ENCODE measurements around the gene CWC27. TPM values are rescaled to one million over a fixed set of nuclear protein-coding genes. Genes with fewer than 3 reads are reported as not detected.

Gene CWC27
- total and polyA plus RNA-seq, 2 of the 13 experiments (the other 11 are each of a cell fraction or from before 2014, with no cell fraction given), result 21.1 to 25.7 TPM

DNA sequence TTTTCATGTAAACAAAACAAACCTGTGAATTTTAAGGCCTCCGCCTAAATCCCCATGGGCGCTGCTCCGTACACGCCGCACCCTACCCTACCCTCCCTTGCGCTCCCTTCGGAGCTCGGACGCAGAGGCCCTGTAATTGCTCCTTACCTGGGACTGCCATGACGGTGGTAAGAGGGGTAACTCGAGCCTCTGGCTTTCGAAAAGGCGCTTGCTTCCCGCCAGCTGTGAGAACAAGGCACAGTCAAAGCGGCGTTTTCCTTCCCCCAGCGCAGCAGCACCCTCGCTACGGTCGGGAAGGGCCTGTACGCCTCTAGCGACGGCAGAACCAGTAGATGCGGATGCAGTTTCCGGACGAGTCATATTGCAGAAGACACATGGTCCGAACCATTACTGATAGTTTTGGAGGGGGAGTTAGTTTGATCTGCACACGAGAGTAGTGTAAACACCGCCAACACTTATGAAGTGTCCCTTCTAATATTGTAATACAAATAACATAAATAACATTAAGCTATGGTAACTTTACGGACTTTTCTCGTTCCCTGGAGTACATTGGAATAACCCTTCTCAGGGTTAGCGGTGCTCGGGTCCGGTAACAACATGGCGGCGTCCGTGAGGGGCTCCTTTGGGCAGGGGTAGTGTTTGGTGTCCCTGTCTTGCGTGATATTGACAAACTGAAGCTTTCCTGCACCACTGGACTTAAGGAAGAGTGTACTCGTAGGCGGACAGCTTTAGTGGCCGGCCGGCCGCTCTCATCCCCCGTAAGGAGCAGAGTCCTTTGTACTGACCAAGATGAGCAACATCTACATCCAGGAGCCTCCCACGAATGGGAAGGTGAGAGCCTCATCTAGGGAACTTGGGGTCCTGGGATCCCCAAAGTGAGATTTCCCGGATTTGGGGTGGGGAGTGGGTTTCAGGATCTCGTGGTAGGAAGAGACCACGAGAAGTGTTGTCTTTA lies at the start of gene CWC27, which contains the start of gene SREK1IP1 (continued):
- TF ChIP-seq, protein P1, sequence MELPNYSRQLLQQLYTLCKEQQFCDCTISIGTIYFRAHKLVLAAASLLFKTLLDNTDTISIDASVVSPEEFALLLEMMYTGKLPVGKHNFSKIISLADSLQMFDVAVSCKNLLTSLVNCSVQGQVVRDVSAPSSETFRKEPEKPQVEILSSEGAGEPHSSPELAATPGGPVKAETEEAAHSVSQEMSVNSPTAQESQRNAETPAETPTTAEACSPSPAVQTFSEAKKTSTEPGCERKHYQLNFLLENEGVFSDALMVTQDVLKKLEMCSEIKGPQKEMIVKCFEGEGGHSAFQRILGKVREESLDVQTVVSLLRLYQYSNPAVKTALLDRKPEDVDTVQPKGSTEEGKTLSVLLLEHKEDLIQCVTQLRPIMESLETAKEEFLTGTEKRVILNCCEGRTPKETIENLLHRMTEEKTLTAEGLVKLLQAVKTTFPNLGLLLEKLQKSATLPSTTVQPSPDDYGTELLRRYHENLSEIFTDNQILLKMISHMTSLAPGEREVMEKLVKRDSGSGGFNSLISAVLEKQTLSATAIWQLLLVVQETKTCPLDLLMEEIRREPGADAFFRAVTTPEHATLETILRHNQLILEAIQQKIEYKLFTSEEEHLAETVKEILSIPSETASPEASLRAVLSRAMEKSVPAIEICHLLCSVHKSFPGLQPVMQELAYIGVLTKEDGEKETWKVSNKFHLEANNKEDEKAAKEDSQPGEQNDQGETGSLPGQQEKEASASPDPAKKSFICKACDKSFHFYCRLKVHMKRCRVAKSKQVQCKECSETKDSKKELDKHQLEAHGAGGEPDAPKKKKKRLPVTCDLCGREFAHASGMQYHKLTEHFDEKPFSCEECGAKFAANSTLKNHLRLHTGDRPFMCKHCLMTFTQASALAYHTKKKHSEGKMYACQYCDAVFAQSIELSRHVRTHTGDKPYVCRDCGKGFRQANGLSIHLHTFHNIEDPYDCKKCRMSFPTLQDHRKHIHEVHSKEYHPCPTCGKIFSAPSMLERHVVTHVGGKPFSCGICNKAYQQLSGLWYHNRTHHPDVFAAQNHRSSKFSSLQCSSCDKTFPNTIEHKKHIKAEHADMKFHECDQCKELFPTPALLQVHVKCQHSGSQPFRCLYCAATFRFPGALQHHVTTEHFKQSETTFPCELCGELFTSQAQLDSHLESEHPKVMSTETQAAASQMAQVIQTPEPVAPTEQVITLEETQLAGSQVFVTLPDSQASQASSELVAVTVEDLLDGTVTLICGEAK (IDR thresholded peaks at IDR 0.05), result peak; percentile 41; the same call in 1 of the 2 replicates
- TF ChIP-seq, protein P1 (CRISPR knock-in tag; IDR thresholded peaks at IDR 0.05), result peak; percentile 83; the same call in 1 of the 2 replicates
- TF ChIP-seq ADNP (CRISPR knock-in tag; IDR thresholded peaks at IDR 0.05) (no peak), ZNF335 (CRISPR knock-in tag; IDR thresholded peaks at IDR 0.05) (0 out of 2 replicates have a peak, but pooled peaks have one; percentile 39), CAMTA2 (CRISPR knock-in tag; IDR thresholded peaks at IDR 0.05; ENCODE audit: borderline replicate concordance) (no peak), SMAD9 (CRISPR knock-in tag; IDR thresholded peaks at IDR 0.05) (no peak), JUN (CRISPR knock-in tag; IDR thresholded peaks at IDR 0.05) (0 out of 2 replicates have a peak, but pooled peaks have one; percentile 47), HDAC2 (CRISPR knock-in tag; IDR thresholded peaks at IDR 0.05) (peak; percentile 68; the same call in 1 of the 2 replicates), ZNF207 (IDR thresholded peaks at IDR 0.05; ENCODE audit: borderline replicate concordance) (no peak), SIN3B (IDR thresholded peaks at IDR 0.05; ENCODE audit: low read length) (peak; percentile 82), ZBTB21 (CRISPR knock-in tag; IDR thresholded peaks at IDR 0.05) (no peak), SETDB1 (CRISPR knock-in tag; IDR thresholded peaks at IDR 0.05; ENCODE audit: borderline replicate concordance) (no peak), SOX6 (IDR thresholded peaks at IDR 0.05) (no peak), SOX6 (CRISPR knock-in tag; IDR thresholded peaks at IDR 0.05) (peak; percentile 52), SP140L (CRISPR knock-in tag; IDR thresholded peaks at IDR 0.05; ENCODE audit: borderline replicate concordance) (0 out of 2 replicates have a peak, but pooled peaks have one; percentile 35), ZNF605 (CRISPR knock-in tag; IDR thresholded peaks at IDR 0.05) (peak; percentile 62; the same call in 1 of the 2 replicates), ZNF839 (CRISPR knock-in tag; IDR thresholded peaks at IDR 0.05; ENCODE audit: borderline replicate concordance) (no peak), RNF2 (conservative IDR thresholded peaks at IDR 0.05; ENCODE audit: low read depth) (0 out of 2 replicates have a peak, but pooled peaks have one; percentile 52), PCBP2 (optimal IDR thresholded peaks at IDR 0.05; ENCODE audit: low read depth, low read length, poor library complexity, severe bottlenecking) (no peak)
- TF ChIP-seq, protein P2, sequence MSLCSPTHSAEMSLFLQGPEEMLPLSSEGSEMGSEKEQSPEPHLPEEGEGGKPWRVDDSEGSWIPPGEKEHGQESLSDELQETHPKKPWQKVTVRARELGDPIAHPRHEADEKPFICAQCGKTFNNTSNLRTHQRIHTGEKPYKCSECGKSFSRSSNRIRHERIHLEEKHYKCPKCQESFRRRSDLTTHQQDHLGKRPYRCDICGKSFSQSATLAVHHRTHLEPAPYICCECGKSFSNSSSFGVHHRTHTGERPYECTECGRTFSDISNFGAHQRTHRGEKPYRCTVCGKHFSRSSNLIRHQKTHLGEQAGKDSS (CRISPR knock-in tag; IDR thresholded peaks at IDR 0.05; ENCODE audit: borderline replicate concordance, low read depth), result peak; percentile 73; the same call in 1 of the 2 replicates
